AG09309 (cell line): ENCODE measurements around the gene LMAN2.

Experiments used
- DNase-seq: peaks from one replicate; pipeline ENCODE4 v3.0.0-alpha.2; 2010; ENCODE audit warnings: low read depth
- H3K4me3 ChIP-seq: 2 replicates; pipeline ENCODE4 v1.5.1; 2011; ENCODE audit warnings: mild to moderate bottlenecking, low read depth, low read length, moderate library complexity; ENCODE audit not compliant: control insufficient read depth
- TF ChIP-seq, protein P1 (sequence below): IDR thresholded peaks from 2 replicates; pipeline ENCODE4 v1.5.1; 2011; ENCODE audit warnings: mild to moderate bottlenecking, low read depth, low read length, inconsistent platforms; ENCODE audit not compliant: insufficient read depth, control insufficient read depth; ENCODE audit errors: missing control alignments

The LMAN2 gene

GRCh38 chr5:177351392-177352329, at the start of gene LMAN2:
LMAN2 (minus strand) TSS chr5:177351668; CDS start chr5:177351647, 21 bp downstream.
- peak; percentile 89 for DNase-seq
- TF ChIP-seq, protein P1, sequence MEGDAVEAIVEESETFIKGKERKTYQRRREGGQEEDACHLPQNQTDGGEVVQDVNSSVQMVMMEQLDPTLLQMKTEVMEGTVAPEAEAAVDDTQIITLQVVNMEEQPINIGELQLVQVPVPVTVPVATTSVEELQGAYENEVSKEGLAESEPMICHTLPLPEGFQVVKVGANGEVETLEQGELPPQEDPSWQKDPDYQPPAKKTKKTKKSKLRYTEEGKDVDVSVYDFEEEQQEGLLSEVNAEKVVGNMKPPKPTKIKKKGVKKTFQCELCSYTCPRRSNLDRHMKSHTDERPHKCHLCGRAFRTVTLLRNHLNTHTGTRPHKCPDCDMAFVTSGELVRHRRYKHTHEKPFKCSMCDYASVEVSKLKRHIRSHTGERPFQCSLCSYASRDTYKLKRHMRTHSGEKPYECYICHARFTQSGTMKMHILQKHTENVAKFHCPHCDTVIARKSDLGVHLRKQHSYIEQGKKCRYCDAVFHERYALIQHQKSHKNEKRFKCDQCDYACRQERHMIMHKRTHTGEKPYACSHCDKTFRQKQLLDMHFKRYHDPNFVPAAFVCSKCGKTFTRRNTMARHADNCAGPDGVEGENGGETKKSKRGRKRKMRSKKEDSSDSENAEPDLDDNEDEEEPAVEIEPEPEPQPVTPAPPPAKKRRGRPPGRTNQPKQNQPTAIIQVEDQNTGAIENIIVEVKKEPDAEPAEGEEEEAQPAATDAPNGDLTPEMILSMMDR: no peak
- H3K4me3 ChIP-seq: peak within 1 kb of the TSS; percentile 84

- no peak within 1 kb of the TSS for H3K4me3 ChIP-seq
- TF ChIP-seq, protein P1: no peak
- no peak for DNase-seq
Measured at GRCh38 chr5:177399997-177400868, 48.8 kb upstream of the LMAN2 start, which contains the start of gene PFN3. PFN3 (minus strand) TSS chr5:177400661; CDS start chr5:177400576, 85 bp downstream.

DNA sequence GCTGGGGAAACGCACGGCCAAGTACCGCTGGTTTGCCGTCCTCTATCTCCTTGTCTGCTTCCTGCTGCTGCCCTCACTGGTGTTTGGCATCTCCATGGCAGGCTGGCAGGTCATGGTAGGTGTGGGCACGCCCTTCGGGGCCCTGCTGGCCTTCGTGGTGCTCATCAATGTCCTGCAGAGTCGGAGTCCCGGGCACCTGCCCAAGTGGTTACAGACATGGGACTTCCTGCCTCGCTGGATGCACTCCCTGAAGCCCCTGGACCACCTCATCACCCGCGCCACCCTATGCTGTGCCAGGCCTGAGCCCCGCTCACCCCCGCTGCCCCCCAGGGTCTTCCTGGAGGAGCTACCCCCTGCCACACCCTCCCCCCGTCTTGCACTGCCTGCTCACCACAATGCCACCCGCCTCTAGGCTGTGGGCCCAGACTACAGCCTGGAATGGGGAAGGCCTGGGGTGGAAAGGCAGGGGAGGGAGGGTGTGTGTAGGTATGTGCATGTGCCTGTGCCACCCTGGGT, 46.5 kb upstream of the LMAN2 start:
- H3K4me3 ChIP-seq: no peak overlapping the region
- DNase-seq: no peak
- TF ChIP-seq, protein P1: no peak

GRCh38 chr5:177396807-177397206, 45.3 kb upstream of the LMAN2 start:
- no peak overlapping the region for H3K4me3 ChIP-seq
- DNase-seq: no peak
- TF ChIP-seq, protein P1: no peak

DNA sequence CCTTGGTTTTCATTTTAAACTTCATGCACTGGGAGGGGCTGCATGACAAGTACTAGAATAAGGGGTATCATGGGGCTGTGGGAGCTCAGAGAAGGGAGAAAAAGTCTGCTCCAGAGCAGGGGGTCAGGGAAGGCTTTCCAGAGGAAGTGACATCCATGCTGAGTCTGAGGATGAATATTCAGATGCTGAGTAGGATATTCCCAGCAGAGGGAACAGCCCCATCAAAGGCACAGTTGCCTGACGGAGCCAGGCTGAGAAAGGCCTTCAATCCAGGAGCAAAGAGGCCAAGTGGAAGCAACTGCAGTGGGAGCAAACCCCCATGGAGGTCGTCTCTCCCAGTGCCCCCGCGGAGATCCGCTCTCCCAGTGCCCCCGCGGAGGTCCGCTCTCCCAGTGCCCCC, 44.6 kb upstream of the LMAN2 start:
- TF ChIP-seq, protein P1: no peak
- no peak for DNase-seq
- H3K4me3 ChIP-seq: no peak overlapping the region

DNA sequence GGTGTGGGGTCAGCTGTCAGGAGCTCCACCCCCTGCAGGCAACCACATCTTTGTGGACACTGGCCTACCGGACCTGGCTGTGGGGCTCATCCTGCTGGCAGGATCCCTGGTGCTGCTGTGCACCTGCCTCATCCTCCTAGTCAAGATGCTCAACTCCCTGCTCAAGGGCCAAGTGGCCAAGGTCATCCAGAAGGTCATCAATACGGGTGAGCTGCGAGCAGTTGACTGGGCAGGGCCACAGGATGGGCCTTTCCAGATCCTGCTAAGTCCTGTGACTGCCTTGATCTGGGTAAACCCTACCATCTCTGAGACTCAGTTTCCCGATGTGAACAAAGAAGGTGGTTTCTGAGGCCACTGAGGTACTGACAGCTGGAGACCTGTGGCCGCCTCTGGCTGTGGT, 42.5 kb upstream of the LMAN2 start:
- TF ChIP-seq, protein P1: no peak
- no peak overlapping the region for H3K4me3 ChIP-seq
- DNase-seq: no peak
